ENCODE data around the gene SENP8.
A peak's percentile ranks its signal among the peaks of the same experiment; 100 is the strongest.
"Not testable (repeated sequence)": the region's sequence is repeated elsewhere in the genome, so short reads cannot be mapped to it uniquely, and the experiment has no call there.

SENP8 gene

GRCh38 chr15:72118017-72118978 is at the start of gene SENP8, which contains the start of gene MYO9A:
Gene SENP8 (plus strand): TSS chr15:72118403. CDS start chr15:72139624, 21,221 bp downstream.
Gene MYO9A (minus strand): TSS chr15:72118150. CDS start chr15:72046563, 71,587 bp downstream.
- DNase-seq (ENCODE audit: low read depth) = peak; percentile 97
- peak within 1 kb of the TSS; percentile 68 for H3K4me3 ChIP-seq (ENCODE audit: low read depth, low read length)
- TF ChIP-seq CTCF (IDR thresholded peaks at IDR 0.05; ENCODE audit: control insufficient read depth, extremely low read depth, insufficient read depth) = peak; percentile 16; the same call in 1 of the 2 replicates

GRCh38 chr15:72068856-72069255 is 49.3 kb upstream of the SENP8 start:
- TF ChIP-seq CTCF (IDR thresholded peaks at IDR 0.05; ENCODE audit: control insufficient read depth, extremely low read depth, insufficient read depth) = no peak
- DNase-seq (ENCODE audit: low read depth) = no peak
- H3K4me3 ChIP-seq (ENCODE audit: low read depth, low read length) = no peak overlapping the region

- no peak for TF ChIP-seq CTCF (IDR thresholded peaks at IDR 0.05; ENCODE audit: control insufficient read depth, extremely low read depth, insufficient read depth)
- no peak overlapping the region for H3K4me3 ChIP-seq (ENCODE audit: low read depth, low read length)
- DNase-seq (ENCODE audit: low read depth) = peak; percentile 21
These were observed 47.3 kb upstream of the SENP8 start for GRCh38 chr15:72070817-72071447.

GRCh38 chr15:72071448-72071825 is 46.8 kb upstream of the SENP8 start:
- H3K4me3 ChIP-seq (ENCODE audit: low read depth, low read length); DNase-seq (ENCODE audit: low read depth): not testable (repeated sequence)

GRCh38 chr15:72074335-72075060 is 43.7 kb upstream of the SENP8 start:
- no peak for DNase-seq (ENCODE audit: low read depth)
- no peak for TF ChIP-seq CTCF (IDR thresholded peaks at IDR 0.05; ENCODE audit: control insufficient read depth, extremely low read depth, insufficient read depth)
- H3K4me3 ChIP-seq (ENCODE audit: low read depth, low read length) = no peak overlapping the region

GRCh38 chr15:72077950-72078349 is 40.3 kb upstream of the SENP8 start:
- no peak overlapping the region for H3K4me3 ChIP-seq (ENCODE audit: low read depth, low read length)
- DNase-seq (ENCODE audit: low read depth) = no peak
- no peak for TF ChIP-seq CTCF (IDR thresholded peaks at IDR 0.05; ENCODE audit: control insufficient read depth, extremely low read depth, insufficient read depth)

- no peak for TF ChIP-seq CTCF (IDR thresholded peaks at IDR 0.05; ENCODE audit: control insufficient read depth, extremely low read depth, insufficient read depth)
- no peak for DNase-seq (ENCODE audit: low read depth)
- no peak overlapping the region for H3K4me3 ChIP-seq (ENCODE audit: low read depth, low read length)
These were observed 39.3 kb upstream of the SENP8 start for GRCh38 chr15:72078887-72079286.

All from LNCaP clone FGC (cell line).